ENCODE results near the gene DIS3L2.
"Not testable (repeated sequence)": the region's sequence is repeated elsewhere in the genome, so short reads cannot be mapped to it uniquely, and the experiment has no call there.

Gene DIS3L2

GRCh38 chr2:232142502-232142901 lies 181.0 kb downstream of the DIS3L2 start:
- H3K4me3 ChIP-seq (replicated peaks; ENCODE audit: low read depth, low read length): no peak overlapping the region
- H3K27me3 ChIP-seq (replicated peaks; ENCODE audit: control insufficient read depth, insufficient read depth, low read length): no peaks in the 10 kb centered on the region
- no peaks in the 10 kb centered on the region; the same call in 1 of the 2 replicates for H3K36me3 ChIP-seq (ENCODE audit: control insufficient read depth, insufficient read depth, low read length)
- DNase-seq (ENCODE audit: extremely low read depth, insufficient read length): no peak
- no peak for TF ChIP-seq CTCF (IDR thresholded peaks at IDR 0.05; ENCODE audit: insufficient read depth, low read length, poor library complexity, severe bottlenecking)

- Histone ChIP-seq H3K27me3 (replicated peaks; ENCODE audit: control insufficient read depth, insufficient read depth, low read length) (no peaks in the 10 kb centered on the region), H3K4me3 (replicated peaks; ENCODE audit: low read depth, low read length) (no peak overlapping the region), H3K36me3 (ENCODE audit: control insufficient read depth, insufficient read depth, low read length) (no peaks in the 10 kb centered on the region)
- DNase-seq (ENCODE audit: extremely low read depth, insufficient read length): no peak
- no peak for TF ChIP-seq CTCF (IDR thresholded peaks at IDR 0.05; ENCODE audit: insufficient read depth, low read length, poor library complexity, severe bottlenecking)
Observed at GRCh38 chr2:232146294-232146693, 184.8 kb downstream of the DIS3L2 start.

- no peak for DNase-seq (ENCODE audit: extremely low read depth, insufficient read length)
- no peaks in the 10 kb centered on the region for H3K36me3 ChIP-seq (ENCODE audit: control insufficient read depth, insufficient read depth, low read length)
- no peak for TF ChIP-seq CTCF (IDR thresholded peaks at IDR 0.05; ENCODE audit: insufficient read depth, low read length, poor library complexity, severe bottlenecking)
Observed at GRCh38 chr2:232147440-232148077, 186.0 kb downstream of the DIS3L2 start.

GRCh38 chr2:232162187-232162586 lies 200.7 kb downstream of the DIS3L2 start:
- Histone ChIP-seq H3K27me3 (replicated peaks; ENCODE audit: control insufficient read depth, insufficient read depth, low read length) (no peaks in the 10 kb centered on the region), H3K4me3 (replicated peaks; ENCODE audit: low read depth, low read length) (no peak overlapping the region), H3K36me3 (ENCODE audit: control insufficient read depth, insufficient read depth, low read length) (peaks cover 1% of the 10 kb centered on the region)
- no peak for DNase-seq (ENCODE audit: extremely low read depth, insufficient read length)
- TF ChIP-seq CTCF (IDR thresholded peaks at IDR 0.05; ENCODE audit: insufficient read depth, low read length, poor library complexity, severe bottlenecking): no peak

More at GRCh38 chr2:232147440-232148077, 186.0 kb downstream of the DIS3L2 start:
- Histone ChIP-seq H3K4me3 (replicated peaks; ENCODE audit: low read depth, low read length) (no peak overlapping the region), H3K27me3 (replicated peaks; ENCODE audit: control insufficient read depth, insufficient read depth, low read length) (no peaks in the 10 kb centered on the region)

- TF ChIP-seq CTCF (IDR thresholded peaks at IDR 0.05; ENCODE audit: insufficient read depth, low read length, poor library complexity, severe bottlenecking): no peak
- no peaks in the 10 kb centered on the region for H3K27me3 ChIP-seq (replicated peaks; ENCODE audit: control insufficient read depth, insufficient read depth, low read length)
- no peaks in the 10 kb centered on the region; the same call in 1 of the 2 replicates for H3K36me3 ChIP-seq (ENCODE audit: control insufficient read depth, insufficient read depth, low read length)
- no peak for DNase-seq (ENCODE audit: extremely low read depth, insufficient read length)
- H3K4me3 ChIP-seq (replicated peaks; ENCODE audit: low read depth, low read length): no peak overlapping the region
Observed at GRCh38 chr2:232170396-232170795, 208.9 kb downstream of the DIS3L2 start.

- Histone ChIP-seq H3K4me3 (replicated peaks; ENCODE audit: low read depth, low read length) (no peak overlapping the region), H3K36me3 (ENCODE audit: control insufficient read depth, insufficient read depth, low read length) (no peaks in the 10 kb centered on the region), H3K27me3 (replicated peaks; ENCODE audit: control insufficient read depth, insufficient read depth, low read length) (no peaks in the 10 kb centered on the region)
- no peak for DNase-seq (ENCODE audit: extremely low read depth, insufficient read length)
- no peak for TF ChIP-seq CTCF (IDR thresholded peaks at IDR 0.05; ENCODE audit: insufficient read depth, low read length, poor library complexity, severe bottlenecking)
Observed at GRCh38 chr2:232174662-232175061, 213.1 kb downstream of the DIS3L2 start.

GRCh38 chr2:232176587-232176986 lies 215.1 kb downstream of the DIS3L2 start:
- DNase-seq (ENCODE audit: extremely low read depth, insufficient read length); H3K4me3 ChIP-seq (replicated peaks; ENCODE audit: low read depth, low read length); H3K27me3 ChIP-seq (replicated peaks; ENCODE audit: control insufficient read depth, insufficient read depth, low read length); H3K36me3 ChIP-seq (ENCODE audit: control insufficient read depth, insufficient read depth, low read length): not testable (repeated sequence)

All from GM06990 (cell line).